T47D (cell line): Measurements from ENCODE around the gene CABCOCO1.
A peak's percentile ranks its signal among the peaks of the same experiment; 100 is the strongest.

ENCODE experiments used
- DNase-seq, 2 experiments: peaks; one replicate each; pipeline versions ENCODE4 v3.0.0 to v3.0.0-alpha.2; 2011 to 2012; ENCODE audit warnings: low read depth in 1 of 2, low spot score in 1 of 2
- JUND ChIP-seq: IDR thresholded peaks from 2 replicates; pipeline ENCODE4 v1.6.1; 2012; ENCODE audit warnings: low read depth
- in situ Hi-C: cut with HindIII; loops from 2 replicates; pipeline ENCODE4 v1.10.0; 2016; ENCODE audit warnings: low sequenced_read_pairs, low pct_unique_long_range_greater_than_20kb

CABCOCO1 gene

DNA sequence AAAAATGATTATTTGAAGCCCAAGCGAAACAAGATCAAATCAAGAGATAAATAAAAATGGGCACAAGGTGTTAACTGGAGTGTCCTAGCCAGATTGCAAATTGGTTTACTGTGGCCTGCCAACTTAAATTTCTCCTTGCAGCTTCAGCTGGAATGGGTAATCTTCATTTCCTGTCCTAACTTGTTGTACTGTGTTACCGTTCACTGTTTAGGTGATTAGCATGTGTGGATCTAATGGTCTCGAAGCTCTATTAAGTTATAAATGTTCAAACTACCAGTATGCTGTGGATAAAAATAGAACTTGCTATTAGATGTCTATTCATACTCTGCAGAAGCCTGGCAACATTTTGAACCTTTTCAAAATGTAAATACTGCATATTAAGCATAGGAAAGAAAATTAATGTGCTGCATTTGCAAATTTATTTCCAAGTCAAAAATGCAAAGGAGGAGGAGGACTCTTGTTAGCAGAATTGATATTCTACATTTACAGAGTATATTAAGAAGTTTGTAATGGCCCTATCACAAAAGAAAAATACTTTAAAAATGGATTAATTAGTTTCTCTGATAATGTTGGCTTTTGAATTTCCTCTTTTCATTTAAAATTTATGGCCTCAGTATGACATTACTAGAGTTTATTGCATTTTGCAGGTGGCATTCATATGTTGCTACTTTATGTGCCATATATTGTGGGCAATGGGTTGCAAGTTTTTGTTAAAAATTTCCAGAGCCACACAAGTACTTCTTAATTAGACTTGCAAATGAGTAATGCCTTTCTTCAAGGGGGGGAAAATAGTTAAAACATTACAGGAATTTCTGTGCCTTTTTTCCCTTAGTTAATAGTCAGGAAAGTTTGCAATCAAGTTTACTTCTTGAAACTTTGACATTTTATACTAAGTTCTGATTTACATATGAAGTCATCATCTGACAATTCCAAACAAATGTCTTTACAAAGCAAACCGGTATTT lies 92.1 kb downstream of the CABCOCO1 start:
- in situ Hi-C loops: no loop called here
- DNase-seq: no peak
- no peak for TF ChIP-seq JUND

DNA sequence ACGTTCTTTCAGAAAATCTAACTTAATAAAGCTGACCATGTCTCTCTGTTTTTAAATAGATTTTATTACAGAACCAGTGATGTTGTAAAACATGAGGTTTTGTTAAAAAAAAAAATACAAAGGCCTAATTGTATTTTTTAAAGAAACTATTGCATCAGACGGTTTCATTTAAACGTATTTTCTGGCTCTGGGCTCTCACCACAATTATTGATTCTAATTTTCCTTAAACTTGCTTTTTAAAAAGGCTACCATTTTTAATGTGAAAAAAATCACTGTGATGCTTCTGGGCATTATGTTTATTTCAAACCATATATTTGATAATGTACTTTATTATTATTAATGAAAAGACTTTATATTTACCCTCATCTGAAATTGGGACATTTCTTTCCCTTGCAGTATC lies 94.3 kb downstream of the CABCOCO1 start:
- TF ChIP-seq JUND: no peak
- no peak for DNase-seq
- in situ Hi-C loops: no loop called here

DNA sequence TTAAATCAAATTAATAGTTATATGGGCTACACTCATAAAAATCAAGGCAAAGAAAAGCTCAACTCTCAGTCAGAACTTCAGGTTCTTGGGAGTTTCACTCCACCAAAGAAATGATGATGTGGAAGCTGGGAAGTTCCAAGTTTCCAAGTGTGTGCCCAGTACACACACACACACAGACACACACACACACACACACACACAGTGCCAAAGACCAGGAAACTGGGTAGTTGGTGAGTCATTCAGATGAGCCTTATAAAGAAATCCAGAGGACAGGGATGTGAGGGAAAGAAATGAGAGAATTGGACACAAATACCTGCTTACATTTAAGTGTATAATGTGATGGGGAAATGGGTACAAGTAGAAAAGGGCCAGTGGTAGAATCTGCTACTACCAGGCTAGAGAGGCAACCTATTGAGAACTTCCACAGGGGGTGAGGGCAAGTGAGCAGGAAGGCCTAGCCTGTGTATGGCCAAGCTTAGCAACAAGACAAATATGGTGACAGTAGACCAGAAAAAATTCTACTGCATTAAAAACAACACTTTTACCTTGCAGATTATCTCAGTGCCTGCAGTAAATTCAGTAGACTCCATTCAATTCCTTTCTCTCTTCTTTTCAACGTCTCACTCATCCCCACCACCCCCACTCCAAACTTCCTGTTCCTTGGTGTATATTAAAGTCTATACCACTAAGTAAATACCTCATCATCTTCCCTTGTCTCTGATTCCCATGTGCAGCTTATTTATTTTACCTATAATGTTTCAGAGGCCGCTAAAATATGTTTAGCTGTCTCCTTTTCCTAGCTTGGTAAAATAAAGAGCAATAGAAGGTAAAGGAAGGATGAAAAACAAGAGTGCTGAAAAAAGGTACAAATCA lies 95.0 kb downstream of the CABCOCO1 start:
- DNase-seq: peak in 1 of 2 experiments; percentile 48
- in situ Hi-C loops: no loop called here
- TF ChIP-seq JUND: no peak

DNA sequence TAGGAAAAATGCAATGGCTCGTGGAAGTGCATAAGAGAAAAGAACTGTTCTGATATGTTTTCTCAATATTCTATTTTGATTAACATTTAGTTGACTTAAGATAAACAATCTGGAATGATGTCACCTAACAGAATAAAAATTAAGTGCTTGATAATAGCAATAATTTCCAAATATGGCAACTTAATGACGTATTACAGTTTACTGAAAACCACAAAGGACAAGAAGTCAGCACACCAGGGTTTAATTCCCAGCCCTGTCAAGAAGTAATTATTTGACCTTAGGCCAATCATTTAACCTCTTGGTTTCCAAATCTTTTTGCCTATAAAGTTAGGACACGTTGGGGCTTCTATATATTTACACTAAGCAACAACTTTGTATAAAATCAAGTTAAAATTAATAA lies 95.7 kb downstream of the CABCOCO1 start:
- in situ Hi-C loops: no loop called here
- DNase-seq: no peak
- TF ChIP-seq JUND: no peak

DNA sequence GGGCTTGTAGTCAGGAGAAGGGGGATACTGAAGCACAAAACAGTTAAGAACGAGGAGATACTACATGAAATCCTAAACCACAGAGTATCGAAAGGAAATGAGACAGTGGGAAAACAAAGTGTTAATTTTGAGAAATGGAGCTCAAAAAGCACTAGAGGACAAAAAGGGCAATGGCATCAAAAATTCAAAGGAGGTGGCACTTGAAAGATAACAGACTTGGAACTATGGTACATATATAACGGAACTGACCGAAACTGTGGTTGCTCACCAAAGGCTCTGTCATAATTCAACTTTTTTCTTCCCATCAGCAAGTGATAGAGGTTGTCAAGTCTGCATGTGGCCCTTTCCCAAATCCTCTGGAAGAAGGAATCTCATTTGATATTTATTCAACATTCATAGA lies 97.0 kb downstream of the CABCOCO1 start:
- in situ Hi-C loops: no loop called here
- TF ChIP-seq JUND: no peak
- no peak for DNase-seq

DNA sequence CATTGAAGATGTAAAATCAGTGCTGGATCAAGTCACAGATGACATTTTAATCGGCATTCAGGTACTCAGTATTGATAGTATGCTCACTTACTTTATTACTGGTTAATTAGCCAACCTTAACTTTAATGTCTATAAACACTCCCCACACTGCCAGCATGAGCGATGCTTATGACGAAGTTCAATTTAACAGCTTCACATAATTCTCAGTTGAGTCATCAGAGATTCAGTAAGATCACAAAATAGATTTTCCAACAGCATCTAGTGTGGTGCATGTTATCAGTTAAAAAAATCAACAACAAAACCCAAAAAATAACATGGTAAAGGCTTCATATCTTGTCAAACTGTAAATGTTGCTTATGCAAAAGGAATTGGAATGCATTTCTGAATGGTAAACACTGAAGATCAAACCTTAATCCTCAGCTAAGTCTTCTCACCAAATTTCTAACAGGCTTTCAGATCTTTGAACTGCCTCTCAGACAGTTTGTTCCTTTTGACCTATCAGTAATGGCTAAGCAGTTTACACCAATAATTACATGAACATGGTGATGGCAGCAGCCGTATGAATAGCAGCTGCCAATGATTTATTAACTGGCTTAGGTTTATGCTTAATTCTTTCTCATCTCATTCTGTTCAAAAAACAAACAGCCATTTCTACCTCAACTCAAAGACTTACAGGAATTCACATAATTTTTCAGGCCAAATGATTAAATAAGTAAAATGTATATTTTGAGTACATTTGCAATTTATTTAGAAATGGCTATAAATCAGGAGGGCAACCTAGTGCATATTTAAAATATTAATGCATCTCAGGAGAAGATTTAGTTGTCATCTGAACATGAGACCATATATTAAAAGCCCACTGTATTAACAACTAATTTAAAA lies 98.5 kb downstream of the CABCOCO1 start:
- no peak for DNase-seq
- in situ Hi-C loops: no loop called here
- TF ChIP-seq JUND: no peak

DNA sequence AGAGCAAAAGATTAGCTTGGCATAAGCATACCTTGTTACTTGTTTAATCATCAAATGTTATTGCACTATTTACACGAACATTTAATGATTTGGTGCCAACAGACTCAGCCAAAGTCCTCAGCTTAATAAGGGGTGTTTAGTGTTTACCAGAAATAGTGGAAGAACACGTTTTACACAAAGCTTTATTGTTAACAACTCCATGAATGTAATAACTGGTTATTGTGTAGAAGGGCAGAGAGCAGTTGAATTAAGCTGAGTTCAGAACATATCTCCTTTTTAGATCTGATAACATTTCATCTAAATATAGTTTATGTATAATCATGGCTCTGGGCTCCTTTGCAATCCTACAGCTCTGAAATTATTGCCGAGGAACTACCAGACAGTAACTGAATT lies 99.1 kb downstream of the CABCOCO1 start:
- DNase-seq: peak in 1 of 2 experiments; percentile 38
- no peak; the same call in 1 of the 2 replicates for TF ChIP-seq JUND
- in situ Hi-C loops: no loop called here

DNA sequence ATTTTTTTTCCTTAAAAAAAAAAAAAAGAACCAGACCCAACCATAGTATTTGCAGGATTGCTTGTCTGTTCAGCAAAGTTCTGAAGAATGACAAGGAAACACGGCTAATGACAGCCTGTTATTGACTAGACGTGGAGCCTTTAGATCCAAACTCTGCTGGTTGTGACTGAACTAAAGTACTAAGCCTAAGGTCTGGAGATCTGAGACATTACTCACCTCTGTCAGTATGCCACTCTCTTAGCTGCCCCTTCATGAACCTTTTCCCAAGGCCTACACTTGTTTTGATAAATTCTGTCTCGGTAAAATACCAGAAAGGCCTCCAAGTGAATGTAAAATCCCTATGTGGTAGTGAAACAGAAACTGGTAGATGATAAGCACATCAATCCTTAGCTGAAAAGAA lies 101.0 kb downstream of the CABCOCO1 start:
- in situ Hi-C loops: no loop called here
- no peak for TF ChIP-seq JUND
- DNase-seq: no peak

DNA sequence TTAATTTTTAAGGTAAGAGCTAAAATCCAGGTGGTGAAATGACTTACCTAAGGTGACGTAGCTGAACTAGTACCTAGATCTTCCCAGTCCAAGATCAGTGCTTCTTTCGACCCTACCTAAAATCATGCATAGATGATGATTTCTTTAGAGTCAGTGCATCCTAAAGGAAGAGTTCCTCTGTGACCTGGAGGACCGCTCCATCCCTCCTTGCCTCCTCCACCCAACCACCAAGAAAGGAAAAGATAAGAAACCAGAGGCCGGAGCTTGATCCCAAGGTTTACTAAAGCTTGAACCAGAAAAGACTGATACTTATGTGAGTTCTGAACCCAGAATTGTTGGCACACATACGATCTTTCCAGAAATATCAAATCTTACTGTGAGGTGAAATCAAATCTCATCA lies 101.8 kb downstream of the CABCOCO1 start:
- no peak for TF ChIP-seq JUND
- no peak for DNase-seq
- in situ Hi-C loops: no loop called here

DNA sequence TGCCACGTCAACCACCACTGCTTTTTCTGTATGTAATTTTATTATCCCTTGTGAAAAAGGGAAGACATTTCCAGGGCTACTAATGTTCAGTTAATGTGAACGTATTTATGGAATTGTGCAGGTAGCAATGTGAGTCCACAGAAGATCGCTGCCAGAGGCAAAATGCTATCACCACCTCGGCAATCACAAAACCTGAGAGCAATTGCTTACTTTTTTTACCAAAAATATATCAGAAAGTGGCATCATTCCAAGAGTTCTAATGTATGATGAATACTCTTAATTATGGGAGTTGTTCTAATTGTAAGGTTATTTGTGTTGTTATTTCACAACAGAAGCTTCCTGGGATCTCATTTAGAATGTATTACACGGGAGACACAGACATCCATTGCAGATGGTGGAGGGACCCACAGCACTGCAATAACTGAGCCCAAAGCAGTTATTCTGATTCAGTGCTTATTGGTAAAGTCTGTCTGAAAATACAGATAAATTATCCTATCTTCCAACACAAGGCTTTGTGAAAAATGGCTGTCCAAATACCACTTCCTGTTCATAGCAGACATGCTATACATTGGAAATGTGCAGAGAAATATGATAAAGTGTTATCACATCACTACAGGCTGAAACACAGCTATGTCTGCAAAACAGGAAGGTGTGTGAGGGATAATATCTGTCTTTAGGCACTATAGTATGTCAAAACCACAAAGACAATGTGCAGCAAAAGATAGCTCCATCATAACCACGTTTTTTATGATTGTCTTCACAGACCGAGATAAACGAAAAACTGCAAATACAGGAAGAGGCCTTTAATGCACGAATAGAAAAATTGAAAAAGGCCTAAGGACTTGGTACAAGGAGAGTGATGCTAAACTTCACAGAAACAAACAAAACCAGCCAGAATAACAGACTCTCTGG lies 102.7 kb downstream of the CABCOCO1 start:
- no peak for DNase-seq
- in situ Hi-C loops: no loop called here
- no peak for TF ChIP-seq JUND

DNA sequence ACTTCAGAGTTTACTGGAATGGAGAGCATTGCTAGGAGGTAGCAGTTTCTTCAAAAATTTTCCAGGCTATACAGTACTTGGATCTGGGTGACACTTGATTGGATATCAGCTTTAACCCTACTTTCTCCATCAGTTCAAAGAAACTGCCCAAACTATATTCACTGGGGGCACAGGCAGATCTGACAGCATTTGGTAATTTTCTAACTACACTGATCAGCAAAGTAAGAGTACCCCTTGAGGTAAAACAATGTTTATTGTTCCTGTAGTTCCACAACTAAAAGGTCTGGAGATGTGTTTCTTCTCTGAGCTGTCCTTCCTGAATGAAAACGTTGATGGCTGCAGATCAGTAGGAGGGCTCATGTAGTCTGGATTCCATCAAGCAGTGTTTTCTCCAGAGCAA lies 104.2 kb downstream of the CABCOCO1 start:
- in situ Hi-C loops: no loop called here
- TF ChIP-seq JUND: no peak
- no peak for DNase-seq
